Mesothelial cell of epicardium (in vitro differentiated cells): ENCODE measurements around the gene ST7. TPM values are rescaled to one million over a fixed set of nuclear protein-coding genes. Genes with fewer than 3 reads are reported as not detected.

Experiments used
- DNase-seq, 2 experiments: peaks; one replicate each; pipeline ENCODE4 v3.0.0; 2021; ENCODE audit warnings: low spot score in 2 of 2; ENCODE audit not compliant: unreplicated experiment in 2 of 2
- H3K27ac Mint-ChIP-seq: 2 replicates; pipeline ENCODE4 v1.8.0; 2021; ENCODE audit warnings: mixed read lengths
- H3K27me3 Mint-ChIP-seq: 2 replicates; pipeline ENCODE4 v1.8.0; 2021; ENCODE audit warnings: low read depth, mixed read lengths
- H3K36me3 Mint-ChIP-seq: 2 replicates; pipeline ENCODE4 v1.8.0; 2021; ENCODE audit warnings: mixed read lengths
- H3K4me1 Mint-ChIP-seq: 2 replicates; pipeline ENCODE4 v1.8.0; 2021; ENCODE audit warnings: mixed read lengths
- H3K4me3 Mint-ChIP-seq: 2 replicates; pipeline ENCODE4 v1.8.0; 2021; ENCODE audit warnings: mild to moderate bottlenecking, moderate library complexity, mixed read lengths
- H3K9me3 Mint-ChIP-seq: 2 replicates; pipeline ENCODE4 v1.8.0; 2021; ENCODE audit warnings: mixed read lengths
- CTCF ChIP-seq: fragments of 200-600 bp; sonication (generic); IDR thresholded peaks from one replicate; pipeline ENCODE4 v1.5.0; 2021; ENCODE audit warnings: antibody characterized with exemption; ENCODE audit not compliant: unreplicated experiment
- total RNA-seq: library from RNA; stranded (reverse); gene quantifications from 3 replicates; pipeline ENCODE4 v1.2.1, GENCODE V29; 2021

ST7 gene
- total RNA-seq, 1 donor from 2014 or later, result 40.5 TPM

DNA sequence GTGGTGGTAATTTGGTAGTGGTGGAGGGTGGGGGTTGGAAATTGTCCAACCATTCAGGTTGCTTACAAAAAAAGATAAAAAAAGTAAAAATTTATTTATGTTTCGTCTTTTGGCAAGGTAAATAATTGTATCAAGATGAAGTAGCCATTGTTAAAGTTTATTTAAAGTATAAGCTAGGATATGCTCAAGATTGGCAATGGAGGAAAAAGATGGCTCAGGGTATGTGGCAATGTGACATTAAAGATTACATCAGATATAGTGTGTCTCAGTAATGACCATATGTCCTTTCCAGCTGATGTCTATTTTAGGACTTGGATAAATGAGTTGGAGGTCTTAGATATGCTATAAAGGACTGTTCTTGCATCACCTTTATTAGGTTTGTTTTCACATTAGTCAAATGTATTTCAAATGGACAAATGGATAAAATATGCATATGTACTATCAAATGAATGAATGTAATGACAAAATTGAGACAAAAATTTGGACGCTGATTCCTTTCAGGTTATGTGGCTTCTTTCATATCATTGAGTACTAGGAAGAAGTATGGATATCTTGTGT lies 60.9 kb downstream of the ST7 start:
- TF ChIP-seq CTCF, result no peak
- no peaks in the 10 kb centered on the region for H3K27me3 Mint-ChIP-seq
- H3K27ac Mint-ChIP-seq, result peak overlapping the region; percentile 62
- no peak overlapping the region for H3K4me3 Mint-ChIP-seq
- no peaks in the 10 kb centered on the region for H3K36me3 Mint-ChIP-seq
- DNase-seq, result no peak
- no peaks in the 10 kb centered on the region for H3K9me3 Mint-ChIP-seq
- H3K4me1 Mint-ChIP-seq, result peaks cover 37% of the 10 kb centered on the region

DNA sequence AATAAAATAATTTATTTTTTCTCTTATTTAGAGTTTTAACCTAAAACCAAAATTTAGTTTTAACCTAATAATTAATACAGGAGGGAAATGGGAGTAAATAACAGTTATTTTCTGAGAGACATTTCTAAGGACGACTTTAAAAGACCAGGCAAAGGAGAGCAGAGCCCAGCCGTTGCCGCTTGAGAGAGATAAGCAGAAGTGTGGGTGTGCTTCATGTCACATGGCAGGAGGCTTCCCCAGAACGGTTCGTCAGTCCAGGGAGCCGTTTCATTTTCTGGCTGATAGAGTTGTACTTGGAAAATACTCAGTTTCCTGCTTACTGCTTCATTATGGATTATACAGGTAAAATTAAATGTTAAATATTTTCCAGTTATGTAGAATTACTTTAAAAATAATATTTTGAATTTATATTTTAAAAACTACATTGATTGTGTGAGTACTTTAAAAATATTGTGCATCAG lies 61.4 kb downstream of the ST7 start:
- Mint-ChIP-seq H3K9me3 (no peaks in the 10 kb centered on the region), H3K36me3 (no peaks in the 10 kb centered on the region), H3K27ac (peak overlapping the region; percentile 62), H3K27me3 (no peaks in the 10 kb centered on the region), H3K4me3 (no peak overlapping the region), H3K4me1 (peaks cover 38% of the 10 kb centered on the region)
- DNase-seq, result no peak
- TF ChIP-seq CTCF, result no peak

- Mint-ChIP-seq H3K9me3 (no peaks in the 10 kb centered on the region), H3K36me3 (no peaks in the 10 kb centered on the region), H3K4me1 (peaks cover 38% of the 10 kb centered on the region), H3K4me3 (peak overlapping the region; percentile 15), H3K27ac (peak overlapping the region; percentile 67), H3K27me3 (no peaks in the 10 kb centered on the region)
- TF ChIP-seq CTCF, result no peak
- DNase-seq, result no peak
These were observed 62.2 kb downstream of the ST7 start for GRCh38 chr7:117015258-117016184.

GRCh38 chr7:117017017-117017451 lies 63.7 kb downstream of the ST7 start:
- peaks cover 38% of the 10 kb centered on the region for H3K4me1 Mint-ChIP-seq
- H3K27me3 Mint-ChIP-seq, result no peaks in the 10 kb centered on the region
- DNase-seq, result no peak
- H3K4me3 Mint-ChIP-seq, result no peak overlapping the region
- peak overlapping the region; percentile 57 for H3K27ac Mint-ChIP-seq
- no peak for TF ChIP-seq CTCF
- H3K9me3 Mint-ChIP-seq, result no peaks in the 10 kb centered on the region
- H3K36me3 Mint-ChIP-seq, result no peaks in the 10 kb centered on the region

GRCh38 chr7:117017702-117018266 lies 64.5 kb downstream of the ST7 start:
- Mint-ChIP-seq H3K9me3 (no peaks in the 10 kb centered on the region), H3K27me3 (no peaks in the 10 kb centered on the region), H3K4me1 (peaks cover 42% of the 10 kb centered on the region), H3K27ac (peak overlapping the region; percentile 57), H3K36me3 (no peaks in the 10 kb centered on the region), H3K4me3 (no peak overlapping the region)
- TF ChIP-seq CTCF, result no peak
- DNase-seq, result no peak
